Measurements from ENCODE around the gene PRDM16. TPM values are rescaled to one million over a fixed set of nuclear protein-coding genes. Genes with fewer than 3 reads are reported as not detected.
A peak's percentile ranks its signal among the peaks of the same experiment; 100 is the strongest.

PRDM16 gene
- total RNA-seq (under 1 TPM; 0.05 to 0.67 TPM), polyA plus RNA-seq (under 1 TPM; 0.14 to 0.25 TPM)

- H3K27ac ChIP-seq (ENCODE audit: low read depth in 1 of 2, low read length in 2 of 2) = peak within 1 kb of the TSS; percentile 14 to 41
Measured at GRCh38 chr1:3068564-3069431, at the start of gene PRDM16. TSS of gene PRDM16 (plus strand) at chr1:3069203. CDS start at chr1:3069260, 57 bp downstream.

More at GRCh38 chr1:3068564-3069431, at the start of gene PRDM16:
- no peak for DNase-seq (ENCODE audit: low spot score)
- peak within 1 kb of the TSS in 1 of 2 donors; percentile 27 for H3K9ac ChIP-seq (ENCODE audit: low read depth in 1 of 2, low read length in 2 of 2)
- H3K27me3 ChIP-seq (ENCODE audit: control insufficient read depth in 4 of 4, insufficient read depth in 4 of 4, low read length in 3 of 4) = peaks cover 0 to 42% (median 9%) of the 10 kb centered on the region in 4 donors
- H3K9me3 ChIP-seq (ENCODE audit: control insufficient read depth in 4 of 4, low read length in 3 of 4) = no peaks in the 10 kb centered on the region
- 2% methylated on average over 106 of the region's 106 CpGs for WGBS
- peaks cover 7 to 29% (median 18%) of the 10 kb centered on the region in 4 donors for H3K4me1 ChIP-seq (ENCODE audit: control insufficient read depth in 4 of 4, insufficient read depth in 4 of 4, low read length in 3 of 4)
- TF ChIP-seq GABPA (IDR thresholded peaks at IDR 0.05 in 1 of 2, conservative IDR thresholded peaks at IDR 0.05 in 1 of 2) (no peak), HNF4A (conservative IDR thresholded peaks at IDR 0.05) (no peak), HNF4G (IDR thresholded peaks at IDR 0.05) (no peak), NR2F2 (IDR thresholded peaks at IDR 0.05) (no peak), SP1 (IDR thresholded peaks at IDR 0.05) (no peak), EGR1 (IDR thresholded peaks at IDR 0.05; ENCODE audit: low read depth in 2 of 2) (no peak), JUND (IDR thresholded peaks at IDR 0.05) (no peak), FOXA1 (IDR thresholded peaks at IDR 0.05) (no peak), REST (IDR thresholded peaks at IDR 0.05) (no peak), MAX (IDR thresholded peaks at IDR 0.05) (no peak), CTCF (IDR thresholded peaks at IDR 0.05; ENCODE audit: low read depth, low read length, missing input control) (no peak), RXRA (IDR thresholded peaks at IDR 0.05) (no peak), YY1 (IDR thresholded peaks at IDR 0.05) (no peak), TAF1 (conservative IDR thresholded peaks at IDR 0.05) (no peak), ATF3 (IDR thresholded peaks at IDR 0.05) (no peak), ZBTB33 (IDR thresholded peaks at IDR 0.05) (no peak), FOXA2 (IDR thresholded peaks at IDR 0.05) (no peak), RAD21 (IDR thresholded peaks at IDR 0.05) (no peak)
- H3K4me3 ChIP-seq (ENCODE audit: low read depth in 1 of 3, low read length in 3 of 3) = peak within 1 kb of the TSS; percentile 47 to 93 (median 64)
- no peaks in the 10 kb centered on the region for H3K36me3 ChIP-seq (ENCODE audit: control insufficient read depth in 4 of 4, insufficient read depth in 3 of 4, low read depth in 1 of 4, low read length in 3 of 4)
